ENCODE results near the gene CREB5.

CREB5 gene

GRCh38 chr7:28479507-28479947, 67.2 kb downstream of the CREB5 start:
- CTCF ChIA-PET: interaction anchor here (1.1 to 3.3 kb wide), 5 partner anchors 11 to 147 kb away, joined by 3 to 11 read pairs (median 10); partner anchors contain the start of gene CREB5
- DNase-seq (ENCODE audit: extremely low spot score): peak; percentile 49
- no peak for TF ChIP-seq CTCF (IDR thresholded peaks at IDR 0.05; ENCODE audit: control extremely low read depth, extremely low read depth, low read depth, missing control alignments)
- POLR2A ChIA-PET: interaction anchor here (0.6 to 1.7 kb wide), 4 partner anchors 63 to 69 kb away, joined by 3 to 5 read pairs (median 3); partner anchors contain the start of gene CREB5

- CTCF ChIA-PET: interaction anchor here (0.7 to 3.3 kb wide), 5 partner anchors 10 to 146 kb away, joined by 3 to 11 read pairs (median 5); no protein-coding TSS in a partner anchor
- no peak for TF ChIP-seq CTCF (IDR thresholded peaks at IDR 0.05; ENCODE audit: control extremely low read depth, extremely low read depth, low read depth, missing control alignments)
Observed at GRCh38 chr7:28480595-28480994, 68.3 kb downstream of the CREB5 start.

GRCh38 chr7:28481091-28481926, 69.0 kb downstream of the CREB5 start:
- DNase-seq (ENCODE audit: extremely low spot score): peak; percentile 21
- ChIA-PET POLR2A (no interaction called here), CTCF (interaction anchor here (0.7 to 2.5 kb wide), 6 partner anchors 16 to 141 kb away, joined by 3 to 7 read pairs (median 3); no protein-coding TSS in a partner anchor)
- TF ChIP-seq CTCF (IDR thresholded peaks at IDR 0.05; ENCODE audit: control extremely low read depth, extremely low read depth, low read depth, missing control alignments): no peak

More at GRCh38 chr7:28480595-28480994, 68.3 kb downstream of the CREB5 start:
- POLR2A ChIA-PET: no interaction called here
- DNase-seq (ENCODE audit: extremely low spot score): no peak

- POLR2A ChIA-PET: no interaction called here
- no peak for DNase-seq (ENCODE audit: extremely low spot score)
- CTCF ChIA-PET: no interaction called here
- TF ChIP-seq CTCF (IDR thresholded peaks at IDR 0.05; ENCODE audit: control extremely low read depth, extremely low read depth, low read depth, missing control alignments): no peak
Observed at GRCh38 chr7:28483112-28483511, 70.8 kb downstream of the CREB5 start.

- POLR2A ChIA-PET: no interaction called here
- CTCF ChIA-PET: no interaction called here
- no peak for TF ChIP-seq CTCF (IDR thresholded peaks at IDR 0.05; ENCODE audit: control extremely low read depth, extremely low read depth, low read depth, missing control alignments)
- no peak for DNase-seq (ENCODE audit: extremely low spot score)
Observed at GRCh38 chr7:28483908-28484605, 71.7 kb downstream of the CREB5 start.

GRCh38 chr7:28484606-28484935, 72.3 kb downstream of the CREB5 start:
- DNase-seq (ENCODE audit: extremely low spot score): no peak
- TF ChIP-seq CTCF (IDR thresholded peaks at IDR 0.05; ENCODE audit: control extremely low read depth, extremely low read depth, low read depth, missing control alignments): no peak
- ChIA-PET CTCF (no interaction called here), POLR2A (no interaction called here)
